ENCODE measurements around the gene IGF2.

GRCh38 chr11:2108675-2109491 lies 30.3 kb downstream of the IGF2 start:
- no peak for TF ChIP-seq POLR2A (IDR thresholded peaks at IDR 0.05)
- TF ChIP-seq, protein P1, sequence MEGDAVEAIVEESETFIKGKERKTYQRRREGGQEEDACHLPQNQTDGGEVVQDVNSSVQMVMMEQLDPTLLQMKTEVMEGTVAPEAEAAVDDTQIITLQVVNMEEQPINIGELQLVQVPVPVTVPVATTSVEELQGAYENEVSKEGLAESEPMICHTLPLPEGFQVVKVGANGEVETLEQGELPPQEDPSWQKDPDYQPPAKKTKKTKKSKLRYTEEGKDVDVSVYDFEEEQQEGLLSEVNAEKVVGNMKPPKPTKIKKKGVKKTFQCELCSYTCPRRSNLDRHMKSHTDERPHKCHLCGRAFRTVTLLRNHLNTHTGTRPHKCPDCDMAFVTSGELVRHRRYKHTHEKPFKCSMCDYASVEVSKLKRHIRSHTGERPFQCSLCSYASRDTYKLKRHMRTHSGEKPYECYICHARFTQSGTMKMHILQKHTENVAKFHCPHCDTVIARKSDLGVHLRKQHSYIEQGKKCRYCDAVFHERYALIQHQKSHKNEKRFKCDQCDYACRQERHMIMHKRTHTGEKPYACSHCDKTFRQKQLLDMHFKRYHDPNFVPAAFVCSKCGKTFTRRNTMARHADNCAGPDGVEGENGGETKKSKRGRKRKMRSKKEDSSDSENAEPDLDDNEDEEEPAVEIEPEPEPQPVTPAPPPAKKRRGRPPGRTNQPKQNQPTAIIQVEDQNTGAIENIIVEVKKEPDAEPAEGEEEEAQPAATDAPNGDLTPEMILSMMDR (IDR thresholded peaks at IDR 0.05) = no peak
